Stimulated activated CD8-positive, alpha-beta memory T cell treated with anti-CD3 and anti-CD28 coated beads, Interleukin-2, amount 100 ng/mL, for 1 hour (primary cell): ENCODE data around the gene FAU.

Experiments used
- DNase-seq, 2 donors: peaks; one replicate each; pipeline ENCODE4 v3.0.0-alpha.2; 2020; ENCODE audit warnings: low read depth in 2 of 2

FAU gene

GRCh38 chr11:65135633-65136145 is 13.8 kb upstream of the FAU start:
- no peak for DNase-seq

- DNase-seq: peak; percentile 62 to 73
Observed at GRCh38 chr11:65134952-65135632, 13.2 kb upstream of the FAU start.

GRCh38 chr11:65134240-65134951 is 12.5 kb upstream of the FAU start, which contains the start of gene SYVN1:
TSS of gene SYVN1 (minus strand) at chr11:65134519. CDS start at chr11:65133601, 918 bp downstream.
- peak; percentile 80 to 84 for DNase-seq

- DNase-seq: no peak
Observed at GRCh38 chr11:65133724-65134123, 11.8 kb upstream of the FAU start.

- no peak for DNase-seq
Observed at GRCh38 chr11:65132988-65133700, 11.2 kb upstream of the FAU start.

- no peak for DNase-seq
Observed at GRCh38 chr11:65132238-65132987, 10.5 kb upstream of the FAU start.

- DNase-seq: no peak
Observed at GRCh38 chr11:65131895-65132237, 9.9 kb upstream of the FAU start.

GRCh38 chr11:65131417-65131776 is 9.5 kb upstream of the FAU start:
- no peak for DNase-seq

- DNase-seq: no peak
Observed at GRCh38 chr11:65130631-65131416, 8.9 kb upstream of the FAU start.

- no peak for DNase-seq
Observed at GRCh38 chr11:65129649-65130441, 7.9 kb upstream of the FAU start.

GRCh38 chr11:65128182-65129145 is 6.5 kb upstream of the FAU start:
- no peak for DNase-seq

GRCh38 chr11:65127473-65128181 is 5.7 kb upstream of the FAU start:
- DNase-seq: no peak

GRCh38 chr11:65126624-65127274 is 4.8 kb upstream of the FAU start:
- DNase-seq: no peak

- no peak for DNase-seq
Observed at GRCh38 chr11:65125197-65126056, 3.5 kb upstream of the FAU start.

- DNase-seq: no peak
Observed at GRCh38 chr11:65124480-65125196, 2.7 kb upstream of the FAU start.

- DNase-seq: no peak
Observed at GRCh38 chr11:65121447-65121864, 478 bp downstream of the FAU start.
